ENCODE measurements around the gene RIC8B.

The RIC8B gene

GRCh38 chr12:106814714-106815113 lies 40.2 kb downstream of the RIC8B start:
- DNase-seq, result no peak

DNA sequence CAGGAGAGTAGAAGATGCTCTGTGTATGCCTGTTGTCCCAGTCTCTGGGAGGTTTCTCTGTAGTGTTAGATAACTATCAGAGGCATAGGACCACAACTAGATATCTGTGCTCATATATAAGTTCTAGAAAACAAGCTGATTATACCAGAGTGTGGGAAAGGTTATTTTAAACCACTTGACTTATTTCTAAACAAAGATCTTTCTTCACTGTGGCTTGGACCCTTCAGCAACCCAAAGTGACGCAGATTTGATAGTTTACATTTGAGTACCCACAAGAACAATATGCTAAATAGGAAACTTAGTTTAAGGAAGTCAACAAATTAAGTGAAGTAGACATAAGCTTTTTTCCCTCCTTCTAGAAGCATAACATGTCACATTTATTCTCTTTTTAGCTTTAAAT lies 41.3 kb downstream of the RIC8B start:
- no peak for DNase-seq

DNA sequence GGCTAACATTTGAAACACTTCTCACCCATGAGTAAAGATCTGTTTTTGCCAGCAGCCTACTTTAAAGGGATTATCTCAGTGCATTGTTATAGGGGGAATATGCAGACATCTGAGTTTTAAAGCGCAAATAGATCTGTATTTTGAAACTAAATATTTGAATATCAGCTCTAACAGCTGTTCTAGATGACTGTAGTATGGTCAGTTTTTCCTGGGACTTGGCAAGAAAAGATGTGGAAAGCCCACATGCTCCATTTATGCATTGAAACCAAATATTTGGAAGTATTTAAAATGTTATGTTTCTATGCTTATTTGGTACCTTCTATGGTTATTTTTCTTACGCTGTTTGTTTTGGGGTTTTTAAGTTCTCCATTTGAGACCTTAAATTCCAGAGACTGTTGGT lies 41.7 kb downstream of the RIC8B start:
- DNase-seq, result no peak

GRCh38 chr12:106819991-106820390 lies 45.5 kb downstream of the RIC8B start:
- DNase-seq, result no peak

DNA sequence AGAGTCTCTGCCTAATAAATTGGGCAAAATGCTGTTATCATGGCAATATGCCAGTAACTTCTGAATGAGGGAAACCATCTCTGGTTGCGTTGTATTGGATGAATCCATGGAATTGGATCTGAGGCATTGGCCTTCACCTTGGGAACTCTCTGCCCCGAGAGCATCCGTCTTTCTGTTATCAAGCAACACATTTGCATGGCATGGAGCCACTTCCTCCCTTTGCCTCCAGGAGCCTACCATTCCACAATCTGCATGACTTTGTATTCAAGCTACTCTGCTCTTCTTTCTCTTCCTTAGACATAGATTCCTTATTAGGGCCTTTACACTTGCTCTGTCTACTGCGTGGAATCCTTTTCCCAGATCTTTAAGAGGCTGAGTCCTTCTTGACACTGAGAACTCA lies 57.2 kb downstream of the RIC8B start:
- no peak for DNase-seq

GRCh38 chr12:106837782-106838181 lies 63.3 kb downstream of the RIC8B start:
- no peak for DNase-seq

GRCh38 chr12:106839333-106839732 lies 64.9 kb downstream of the RIC8B start:
- no peak for DNase-seq

- no peak for DNase-seq
These were observed 65.8 kb downstream of the RIC8B start for GRCh38 chr12:106840243-106840642.

DNA sequence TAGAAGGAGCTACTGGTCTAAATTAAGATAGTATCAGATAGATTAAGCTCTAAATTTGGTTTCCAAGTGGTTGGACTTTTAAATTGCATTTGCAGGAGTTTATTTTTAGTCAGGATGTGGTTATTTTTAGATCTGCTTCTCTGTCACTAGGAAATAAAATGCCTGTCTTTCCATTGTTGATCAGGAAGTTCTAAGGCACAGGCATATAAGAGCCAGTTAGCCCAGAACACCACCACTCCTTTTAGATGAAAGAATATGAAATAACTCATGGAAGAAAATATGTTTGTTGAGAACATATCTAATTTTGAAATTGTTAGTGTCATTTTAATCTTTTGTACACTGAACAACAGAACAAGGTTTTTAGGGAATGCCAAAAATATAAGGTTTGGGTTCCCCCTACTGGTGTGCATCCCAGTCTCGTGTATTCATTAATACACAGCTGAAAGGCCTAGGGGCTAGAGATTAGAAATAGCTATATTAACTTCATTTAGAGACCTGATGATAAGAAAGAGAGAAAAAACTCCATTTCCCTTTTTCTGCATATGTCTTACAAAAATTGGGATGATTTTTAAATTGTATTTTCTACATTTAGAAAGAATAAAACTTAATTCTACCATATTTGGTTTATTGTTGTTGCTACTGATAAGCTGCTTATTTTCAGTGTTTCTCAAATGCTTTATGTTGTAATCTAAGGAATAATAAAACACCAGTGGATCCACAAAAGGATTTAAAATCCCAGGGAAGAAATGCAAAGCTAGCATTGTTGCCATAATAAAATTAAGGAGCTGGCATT lies 67.2 kb downstream of the RIC8B start:
- peak; percentile 66 for DNase-seq

DNA sequence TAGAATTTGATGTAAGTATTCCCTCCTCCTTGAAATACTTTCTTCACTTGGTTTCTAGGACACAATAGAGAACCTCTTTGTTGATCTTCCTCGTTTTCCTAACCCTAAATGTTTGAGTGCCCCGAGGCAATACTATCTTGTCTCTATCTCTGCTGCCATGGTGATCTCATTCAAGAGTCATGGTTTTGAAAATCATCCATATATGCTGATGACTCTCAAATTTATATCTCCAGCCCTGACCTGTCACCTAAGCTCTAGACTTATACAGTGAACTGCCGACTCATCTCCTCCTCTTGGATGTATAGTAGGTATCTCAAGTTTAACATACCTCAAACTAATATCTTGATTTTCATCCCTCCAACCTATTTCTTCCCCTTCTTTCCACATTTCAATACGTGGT lies 71.4 kb downstream of the RIC8B start:
- no peak for DNase-seq

- no peak for DNase-seq
These were observed 73.4 kb downstream of the RIC8B start for GRCh38 chr12:106847861-106848260.

GRCh38 chr12:106851306-106851705 lies 76.8 kb downstream of the RIC8B start:
- no peak for DNase-seq

- no peak for DNase-seq
These were observed 80.2 kb downstream of the RIC8B start for GRCh38 chr12:106854723-106855122.

GRCh38 chr12:106855221-106855758 lies 80.8 kb downstream of the RIC8B start:
- DNase-seq, result no peak

DNA sequence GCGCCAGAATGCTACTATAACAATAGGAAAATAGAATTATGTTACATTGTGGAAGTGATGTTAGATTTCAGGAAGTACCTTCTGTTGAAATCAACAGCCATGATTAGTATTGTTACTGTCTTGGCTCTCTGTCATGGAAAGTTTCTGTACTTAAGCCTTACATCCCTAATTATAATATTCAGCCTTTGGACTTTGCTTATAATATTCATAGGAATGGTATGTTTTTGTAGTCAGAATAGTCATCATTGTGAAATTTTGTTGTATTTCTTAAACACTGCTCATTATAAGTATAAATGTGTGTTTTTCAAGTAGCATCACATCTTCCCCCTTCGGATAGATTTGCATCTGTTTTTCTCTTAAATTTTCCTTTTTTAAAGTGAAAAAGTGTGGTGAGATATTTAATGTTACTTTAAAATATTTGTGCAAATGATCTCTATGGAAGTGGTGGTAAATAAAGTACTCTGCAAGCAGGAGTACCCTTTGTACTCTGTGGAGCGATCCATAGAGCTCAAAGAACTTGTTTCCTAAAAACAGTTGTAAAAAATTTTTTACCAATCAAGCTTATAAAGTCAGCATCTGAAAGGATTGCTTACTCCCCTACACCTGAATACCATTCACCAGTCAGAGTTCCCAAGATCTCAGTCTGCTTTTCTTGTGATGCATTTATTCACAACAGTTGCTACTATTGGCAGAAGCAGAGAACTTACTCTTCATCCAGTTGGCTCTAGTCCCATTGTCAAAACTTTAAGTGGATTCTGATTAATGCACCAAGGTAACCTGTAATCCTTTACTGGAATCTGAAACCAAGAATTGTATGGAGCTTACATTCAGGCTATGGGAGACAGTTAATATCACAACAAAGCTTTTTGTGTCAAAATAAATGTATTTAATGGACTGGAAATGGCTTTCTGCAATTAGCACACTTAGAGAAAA lies 87.8 kb downstream of the RIC8B start:
- peak; percentile 49 for DNase-seq

DNA sequence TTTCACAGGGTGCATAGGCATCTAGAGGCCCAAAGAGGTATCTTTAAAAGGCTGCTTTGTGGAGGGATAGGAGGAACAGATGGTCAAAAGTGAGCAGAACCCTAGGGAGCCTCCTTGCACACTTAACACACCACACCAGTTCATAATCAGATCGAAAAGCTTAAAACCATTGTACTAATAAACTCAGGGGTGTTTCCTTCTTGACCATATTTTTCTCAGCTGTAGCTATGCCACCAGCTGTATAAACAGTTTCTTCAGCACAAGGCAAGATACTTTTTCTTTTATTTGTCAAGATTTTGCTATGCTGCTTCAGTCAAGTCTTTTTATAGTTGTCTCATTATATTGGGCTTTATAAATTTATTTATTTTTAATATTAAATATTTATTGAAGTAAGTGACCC lies 88.7 kb downstream of the RIC8B start:
- DNase-seq, result no peak

DNA sequence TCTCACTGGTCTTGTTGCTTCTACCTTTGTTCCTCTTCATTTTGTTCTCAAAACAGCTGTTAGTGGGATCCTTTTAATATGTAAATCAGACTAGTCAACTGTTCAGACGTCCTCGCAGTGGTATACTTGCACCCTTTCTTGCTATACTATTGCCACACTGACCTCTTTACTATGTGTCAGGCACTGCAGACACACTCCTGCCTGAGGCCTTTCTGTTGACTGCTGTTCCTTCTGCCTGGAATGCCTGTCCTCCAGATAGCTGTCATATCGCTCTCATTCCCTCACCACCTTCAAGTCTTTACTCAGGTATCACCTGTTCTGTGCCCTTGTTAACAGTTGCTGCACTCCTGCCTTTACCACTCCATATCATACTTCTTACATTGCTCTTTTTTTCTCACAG lies 91.2 kb downstream of the RIC8B start:
- no peak for DNase-seq

- DNase-seq, result no peak
These were observed 92.1 kb downstream of the RIC8B start for GRCh38 chr12:106866426-106867080.

GRCh38 chr12:106867651-106868050 lies 93.2 kb downstream of the RIC8B start:
- no peak for DNase-seq

DNA sequence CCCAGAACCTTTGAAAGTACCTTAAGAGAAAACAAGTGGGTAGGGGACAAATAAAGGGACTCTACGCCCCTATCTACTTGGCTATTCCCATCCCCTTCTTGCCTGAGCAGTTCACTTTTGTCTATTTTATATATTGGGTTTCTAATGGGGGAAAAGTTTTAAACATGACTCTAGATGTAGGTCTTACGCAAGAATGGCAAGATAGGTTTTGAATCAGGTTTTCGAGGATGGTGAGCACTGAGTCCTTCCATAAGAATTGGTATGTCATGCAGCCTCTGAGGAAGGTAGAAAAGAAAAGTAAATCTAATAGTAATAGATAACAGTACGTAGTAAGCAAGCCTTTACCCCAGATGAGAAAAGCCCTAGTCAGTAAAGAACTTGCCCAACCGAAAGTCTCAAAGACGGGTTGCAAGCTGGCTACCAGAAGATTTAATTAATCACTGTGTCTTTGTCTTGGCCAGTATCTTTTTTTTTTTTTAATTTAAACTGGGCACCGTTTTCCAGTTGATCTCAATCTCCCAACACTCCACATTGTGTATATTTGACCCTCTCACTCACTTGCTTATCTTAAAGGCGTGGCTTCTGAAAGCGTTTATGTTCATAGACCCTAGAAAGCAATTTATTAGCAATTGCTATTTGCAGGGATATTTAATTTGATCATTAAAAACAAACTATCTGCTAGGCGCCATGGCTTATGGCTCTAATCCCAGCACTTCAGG lies 94.7 kb downstream of the RIC8B start:
- DNase-seq, result no peak

DNA sequence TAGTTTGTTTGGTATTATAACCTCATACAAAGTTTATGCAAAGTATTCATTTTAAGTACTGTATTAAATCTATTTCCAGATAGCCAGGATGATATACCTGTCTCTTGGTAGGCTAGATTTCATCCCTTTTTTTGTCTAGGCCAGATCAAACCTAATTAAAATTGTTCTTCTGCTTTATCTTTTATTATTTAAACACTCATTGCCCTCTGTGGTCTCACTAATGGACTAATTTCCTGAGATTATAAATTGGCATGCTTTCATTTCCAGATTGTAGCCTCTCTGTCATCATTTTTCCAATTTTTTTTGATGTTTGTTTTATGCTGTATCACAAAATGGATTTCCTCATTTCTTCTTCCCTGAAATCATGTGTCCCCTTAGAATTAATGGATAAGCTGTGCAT lies 95.6 kb downstream of the RIC8B start:
- DNase-seq, result peak; percentile 23

GRCh38 chr12:106871477-106871876 lies 97.0 kb downstream of the RIC8B start:
- no peak for DNase-seq

DNA sequence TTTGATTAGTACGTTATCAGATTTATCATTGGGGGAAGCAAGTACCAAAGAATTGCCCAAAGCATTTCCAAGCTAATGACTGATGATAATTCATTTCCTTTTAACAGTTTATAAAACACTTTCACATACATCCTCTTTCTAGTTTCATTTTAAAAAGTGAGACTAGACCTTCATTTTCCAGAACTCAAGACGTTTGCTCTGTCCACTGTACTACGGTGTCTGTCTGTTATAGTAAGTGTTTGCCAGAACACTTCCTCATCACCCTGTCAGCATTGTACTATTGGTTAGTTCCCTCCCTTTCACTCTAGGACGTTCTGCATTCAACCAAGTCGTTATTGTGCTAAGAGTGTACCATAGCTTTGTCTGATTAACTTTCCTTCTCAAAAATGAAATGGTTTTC lies 99.5 kb downstream of the RIC8B start:
- no peak for DNase-seq

Data from NCI-H1105 treated with DMSO at 0.1 percent for 48 hours (cell line).